GM23338 (cell line): ENCODE results near the gene IQGAP2. TPM values are rescaled to one million over a fixed set of nuclear protein-coding genes. Genes with fewer than 3 reads are reported as not detected.

ENCODE experiments used
- ATAC-seq: fragments of 200-7000 bp; cut with Tn5 transposase; 3 replicates; pipeline ENCODE4 v1.9.1; 2020
- DNase-seq: peaks from one replicate; pipeline ENCODE4 v3.0.0-alpha.2; 2015; ENCODE audit warnings: low spot score
- H2AFZ ChIP-seq: fragments of 200-600 bp; sonication (generic); 2 replicates; pipeline ENCODE4 v1.8.0; 2016; ENCODE audit warnings: antibody characterized with exemption, mild to moderate bottlenecking, moderate library complexity
- H3F3A ChIP-seq: fragments of 200-600 bp; sonication (generic); replicated peaks from 2 replicates; pipeline ENCODE4 v1.8.0; 2017; ENCODE audit warnings: antibody characterized with exemption, mixed run types, low read depth
- H3K27ac ChIP-seq: fragments of 200-600 bp; sonication (generic); 2 replicates; pipeline ENCODE4 v1.6.1; 2016; ENCODE audit warnings: low read depth
- H3K27me3 ChIP-seq: fragments of 200-600 bp; sonication (generic); 2 replicates; pipeline ENCODE4 v1.8.0; 2016; ENCODE audit warnings: mild to moderate bottlenecking, mixed run types, moderate library complexity; ENCODE audit not compliant: insufficient read depth
- H3K36me3 ChIP-seq: fragments of 200-600 bp; sonication (generic); 2 replicates; pipeline ENCODE4 v1.8.0; 2016; ENCODE audit warnings: mild to moderate bottlenecking; ENCODE audit not compliant: insufficient read depth
- H3K4me1 ChIP-seq: fragments of 200-600 bp; sonication (generic); 2 replicates; pipeline ENCODE4 v1.8.0; 2016; ENCODE audit warnings: mild to moderate bottlenecking, moderate library complexity; ENCODE audit not compliant: insufficient read depth
- H3K4me2 ChIP-seq: fragments of 200-600 bp; sonication (generic); 2 replicates; pipeline ENCODE4 v1.7.1; 2017; ENCODE audit warnings: mixed run types
- H3K4me3 ChIP-seq: fragments of 200-600 bp; sonication (generic); 2 replicates; pipeline ENCODE4 v1.6.1; 2016; ENCODE audit warnings: mixed run types
- H3K79me2 ChIP-seq: fragments of 200-600 bp; sonication (generic); replicated peaks from 2 replicates; pipeline ENCODE4 v1.8.0; 2017; ENCODE audit warnings: mild to moderate bottlenecking; ENCODE audit not compliant: insufficient read depth
- H3K9me2 ChIP-seq: fragments of 200-600 bp; sonication (generic); 2 replicates; pipeline ENCODE4 v1.8.0; 2017; ENCODE audit not compliant: insufficient read depth
- H4K20me1 ChIP-seq: fragments of 200-600 bp; sonication (generic); replicated peaks from 2 replicates; pipeline ENCODE4 v1.8.0; 2017; ENCODE audit warnings: mild to moderate bottlenecking; ENCODE audit not compliant: insufficient read depth
- H3K27ac Mint-ChIP-seq: 2 replicates; pipeline ENCODE4 v1.8.0; 2020; ENCODE audit warnings: inconsistent platforms, mild to moderate bottlenecking, moderate library complexity, mixed read lengths
- H3K27me3 Mint-ChIP-seq: 3 replicates; pipeline ENCODE4 v1.8.0; 2022; ENCODE audit warnings: low read depth, mild to moderate bottlenecking, moderate library complexity, mixed read lengths, inconsistent platforms; ENCODE audit not compliant: insufficient read depth, poor library complexity
- H3K36me3 Mint-ChIP-seq: 3 replicates; pipeline ENCODE4 v1.8.0; 2021; ENCODE audit warnings: low read depth, mild to moderate bottlenecking, inconsistent platforms, moderate library complexity, mixed read lengths
- H3K4me1 Mint-ChIP-seq: 3 replicates; pipeline ENCODE4 v1.8.0; 2020; ENCODE audit warnings: mild to moderate bottlenecking, inconsistent platforms, mixed read lengths
- H3K4me3 Mint-ChIP-seq: 3 replicates; pipeline ENCODE4 v1.8.0; 2021; ENCODE audit warnings: moderate library complexity, mild to moderate bottlenecking, inconsistent platforms, mixed read lengths
- H3K9me3 Mint-ChIP-seq: 3 replicates; pipeline ENCODE4 v1.8.0; 2020; ENCODE audit warnings: moderate library complexity, mild to moderate bottlenecking, inconsistent platforms, mixed read lengths
- CREB1 ChIP-seq: fragments of 250-450 bp; sonication (Bioruptor Pico); IDR thresholded peaks from 2 replicates; pipeline ENCODE4 v1.5.0; 2020; ENCODE audit warnings: low read depth, mild to moderate bottlenecking, moderate library complexity
- EZH2 ChIP-seq: fragments of 200-600 bp; sonication (generic); IDR thresholded peaks from one replicate; pipeline ENCODE4 v1.8.0; 2017; ENCODE audit warnings: antibody characterized with exemption, mild to moderate bottlenecking, low read depth; ENCODE audit not compliant: unreplicated experiment
- EZH2phosphoT487 ChIP-seq: fragments of 200-600 bp; sonication (generic); IDR thresholded peaks from one replicate; pipeline ENCODE4 v1.8.1; 2018; ENCODE audit warnings: antibody characterized with exemption; ENCODE audit not compliant: unreplicated experiment
- JUNB ChIP-seq: IDR thresholded peaks from one replicate; pipeline ENCODE4 v1.6.1; 2016; ENCODE audit warnings: antibody characterized with exemption; ENCODE audit not compliant: unreplicated experiment
- NANOG ChIP-seq: IDR thresholded peaks from 2 replicates; pipeline ENCODE4 v1.6.1; 2016; ENCODE audit warnings: antibody characterized with exemption, borderline replicate concordance
- POLR2AphosphoS5 ChIP-seq: IDR thresholded peaks from 2 replicates; pipeline ENCODE4 v1.6.1; 2016; ENCODE audit warnings: antibody characterized with exemption, low read depth
- STAT1 ChIP-seq: IDR thresholded peaks from one replicate; pipeline ENCODE4 v1.6.1; 2016; ENCODE audit warnings: antibody characterized with exemption; ENCODE audit not compliant: unreplicated experiment
- ZNF114 ChIP-seq: fragments of 250-450 bp; sonication (Bioruptor Pico); IDR thresholded peaks from 2 replicates; pipeline ENCODE4 v1.5.0; 2020; ENCODE audit warnings: mild to moderate bottlenecking, moderate library complexity
- ZNF331 ChIP-seq: fragments of 250-450 bp; sonication (Bioruptor Pico); IDR thresholded peaks from 2 replicates; pipeline ENCODE4 v1.5.0; 2020; ENCODE audit warnings: low read depth, mild to moderate bottlenecking, moderate library complexity
- polyA plus RNA-seq: library from polyadenylated mRNA; unstranded; fragments of >200 nt; fragmentation: Nextera tagmentation; extraction: Ambion mirVana; gene quantifications from 2 replicates; pipeline ENCODE4 v1.2.1, GENCODE V29; 2016
- total RNA-seq: library from RNA; depleted of rRNA; stranded (reverse); fragments of >200 nt; shearing (Covaris generic); gene quantifications from 2 replicates; pipeline ENCODE4 v1.2.3, GENCODE V29; 2014
- TF ChIP-seq, protein P1 (sequence below): IDR thresholded peaks from 2 replicates; pipeline ENCODE4 v1.6.1; 2016; ENCODE audit warnings: antibody characterized with exemption
- TF ChIP-seq, protein P2 (sequence below), 2 experiments: fragments of 200-600 bp in 1 of 2; sonication (generic) in 1 of 2; conservative IDR thresholded peaks; 2 replicates each; pipeline versions ENCODE4 v1.5.1 to v1.6.1; 2016 to 2017; ENCODE audit warnings: antibody characterized with exemption in 2 of 2, low read depth in 2 of 2, mild to moderate bottlenecking in 2 of 2, moderate library complexity in 1 of 2
- TF ChIP-seq, protein P3 (sequence below): fragments of 250-450 bp; sonication (Bioruptor Pico); IDR thresholded peaks from 2 replicates; pipeline ENCODE4 v1.5.0; 2020; ENCODE audit warnings: mild to moderate bottlenecking, moderate library complexity

The IQGAP2 gene
- total and polyA plus RNA-seq, 2 experiments from 2014 or later, result 60.0 to 86.5 TPM

DNA sequence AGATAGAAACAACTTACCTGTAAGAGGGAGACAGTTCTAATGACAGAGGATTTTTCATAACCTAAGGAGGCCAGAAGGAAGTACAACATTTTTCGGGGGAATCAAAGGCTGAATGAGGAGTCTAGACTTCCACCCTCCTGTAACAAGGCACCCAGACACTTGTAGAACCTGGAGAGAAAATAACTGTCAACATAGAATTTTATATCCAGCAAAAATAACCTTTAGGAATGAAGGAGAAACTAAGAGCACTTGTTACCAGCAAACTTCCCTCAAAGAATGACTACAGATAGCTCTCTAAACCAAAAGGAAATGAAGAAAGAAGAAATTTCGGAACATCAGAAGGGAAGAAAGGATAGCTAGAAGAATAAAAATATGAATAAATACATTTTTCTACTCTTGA, 246.1 kb downstream of the IQGAP2 start (continued):
- TF ChIP-seq, protein P1, sequence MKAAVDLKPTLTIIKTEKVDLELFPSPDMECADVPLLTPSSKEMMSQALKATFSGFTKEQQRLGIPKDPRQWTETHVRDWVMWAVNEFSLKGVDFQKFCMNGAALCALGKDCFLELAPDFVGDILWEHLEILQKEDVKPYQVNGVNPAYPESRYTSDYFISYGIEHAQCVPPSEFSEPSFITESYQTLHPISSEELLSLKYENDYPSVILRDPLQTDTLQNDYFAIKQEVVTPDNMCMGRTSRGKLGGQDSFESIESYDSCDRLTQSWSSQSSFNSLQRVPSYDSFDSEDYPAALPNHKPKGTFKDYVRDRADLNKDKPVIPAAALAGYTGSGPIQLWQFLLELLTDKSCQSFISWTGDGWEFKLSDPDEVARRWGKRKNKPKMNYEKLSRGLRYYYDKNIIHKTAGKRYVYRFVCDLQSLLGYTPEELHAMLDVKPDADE, result no peak
- TF ChIP-seq STAT1, result no peak
- TF ChIP-seq ZNF331 (CRISPR knock-in tag), result no peak
- no peak for TF ChIP-seq NANOG
- TF ChIP-seq, protein P2, sequence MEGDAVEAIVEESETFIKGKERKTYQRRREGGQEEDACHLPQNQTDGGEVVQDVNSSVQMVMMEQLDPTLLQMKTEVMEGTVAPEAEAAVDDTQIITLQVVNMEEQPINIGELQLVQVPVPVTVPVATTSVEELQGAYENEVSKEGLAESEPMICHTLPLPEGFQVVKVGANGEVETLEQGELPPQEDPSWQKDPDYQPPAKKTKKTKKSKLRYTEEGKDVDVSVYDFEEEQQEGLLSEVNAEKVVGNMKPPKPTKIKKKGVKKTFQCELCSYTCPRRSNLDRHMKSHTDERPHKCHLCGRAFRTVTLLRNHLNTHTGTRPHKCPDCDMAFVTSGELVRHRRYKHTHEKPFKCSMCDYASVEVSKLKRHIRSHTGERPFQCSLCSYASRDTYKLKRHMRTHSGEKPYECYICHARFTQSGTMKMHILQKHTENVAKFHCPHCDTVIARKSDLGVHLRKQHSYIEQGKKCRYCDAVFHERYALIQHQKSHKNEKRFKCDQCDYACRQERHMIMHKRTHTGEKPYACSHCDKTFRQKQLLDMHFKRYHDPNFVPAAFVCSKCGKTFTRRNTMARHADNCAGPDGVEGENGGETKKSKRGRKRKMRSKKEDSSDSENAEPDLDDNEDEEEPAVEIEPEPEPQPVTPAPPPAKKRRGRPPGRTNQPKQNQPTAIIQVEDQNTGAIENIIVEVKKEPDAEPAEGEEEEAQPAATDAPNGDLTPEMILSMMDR (conservative IDR thresholded peaks at IDR 0.05; ENCODE audit: low read depth in 2 of 2), result no peak

DNA sequence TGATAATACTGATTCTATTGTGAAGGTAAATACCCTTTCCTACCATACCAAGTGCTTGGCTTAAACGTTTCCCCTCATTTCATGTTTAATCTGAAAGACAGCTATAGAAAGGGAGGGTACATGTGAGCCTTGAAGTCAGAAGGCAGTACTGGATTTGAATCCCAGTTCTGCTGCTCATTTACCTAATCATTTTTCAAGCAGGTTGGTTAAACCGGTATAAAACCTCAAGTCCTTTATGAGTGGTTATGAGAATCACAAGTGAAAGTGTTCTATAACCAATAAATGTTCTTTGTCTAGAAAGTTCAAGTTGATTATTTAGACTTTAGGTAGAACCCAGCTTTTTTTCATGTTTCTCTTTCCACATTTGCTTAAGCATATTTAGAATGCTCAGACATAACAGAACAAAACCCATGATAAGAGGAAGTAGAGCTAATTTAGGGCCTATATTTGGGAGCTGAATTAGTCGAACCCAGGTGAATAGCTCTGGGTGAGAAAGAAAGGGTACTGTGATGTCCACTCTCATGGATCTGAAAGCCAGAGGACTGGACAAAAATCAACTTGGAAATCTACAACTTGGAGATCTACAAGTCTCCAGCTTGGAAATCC, 249.8 kb downstream of the IQGAP2 start:
- Histone ChIP-seq H3K36me3 (peaks cover 12% of the 10 kb centered on the region), H3K79me2 (no peaks in the 10 kb centered on the region), H3F3A (no peaks in the 10 kb centered on the region), H3K4me1 (no peaks in the 10 kb centered on the region), H3K27ac (no peak overlapping the region), H2AFZ (no peak overlapping the region), H3K27me3 (no peaks in the 10 kb centered on the region), H3K9me2 (no peaks in the 10 kb centered on the region; the same call in 1 of the 2 replicates), H3K4me3 (no peak overlapping the region), H3K4me2 (no peak overlapping the region), H4K20me1 (no peaks in the 10 kb centered on the region)
- ATAC-seq, result no peak
- Mint-ChIP-seq H3K4me1 (no peaks in the 10 kb centered on the region), H3K27ac (no peak overlapping the region), H3K4me3 (no peak overlapping the region), H3K27me3 (no peaks in the 10 kb centered on the region), H3K36me3 (peaks cover 27% of the 10 kb centered on the region), H3K9me3 (peaks cover 14% of the 10 kb centered on the region)
- TF ChIP-seq ZNF331 (CRISPR knock-in tag) (no peak), JUNB (no peak), ZNF114 (CRISPR knock-in tag) (no peak), CREB1 (CRISPR knock-in tag) (no peak), EZH2 (no peak), STAT1 (no peak), EZH2phosphoT487 (no peak), NANOG (no peak), POLR2AphosphoS5 (no peak)
- TF ChIP-seq, protein P3, sequence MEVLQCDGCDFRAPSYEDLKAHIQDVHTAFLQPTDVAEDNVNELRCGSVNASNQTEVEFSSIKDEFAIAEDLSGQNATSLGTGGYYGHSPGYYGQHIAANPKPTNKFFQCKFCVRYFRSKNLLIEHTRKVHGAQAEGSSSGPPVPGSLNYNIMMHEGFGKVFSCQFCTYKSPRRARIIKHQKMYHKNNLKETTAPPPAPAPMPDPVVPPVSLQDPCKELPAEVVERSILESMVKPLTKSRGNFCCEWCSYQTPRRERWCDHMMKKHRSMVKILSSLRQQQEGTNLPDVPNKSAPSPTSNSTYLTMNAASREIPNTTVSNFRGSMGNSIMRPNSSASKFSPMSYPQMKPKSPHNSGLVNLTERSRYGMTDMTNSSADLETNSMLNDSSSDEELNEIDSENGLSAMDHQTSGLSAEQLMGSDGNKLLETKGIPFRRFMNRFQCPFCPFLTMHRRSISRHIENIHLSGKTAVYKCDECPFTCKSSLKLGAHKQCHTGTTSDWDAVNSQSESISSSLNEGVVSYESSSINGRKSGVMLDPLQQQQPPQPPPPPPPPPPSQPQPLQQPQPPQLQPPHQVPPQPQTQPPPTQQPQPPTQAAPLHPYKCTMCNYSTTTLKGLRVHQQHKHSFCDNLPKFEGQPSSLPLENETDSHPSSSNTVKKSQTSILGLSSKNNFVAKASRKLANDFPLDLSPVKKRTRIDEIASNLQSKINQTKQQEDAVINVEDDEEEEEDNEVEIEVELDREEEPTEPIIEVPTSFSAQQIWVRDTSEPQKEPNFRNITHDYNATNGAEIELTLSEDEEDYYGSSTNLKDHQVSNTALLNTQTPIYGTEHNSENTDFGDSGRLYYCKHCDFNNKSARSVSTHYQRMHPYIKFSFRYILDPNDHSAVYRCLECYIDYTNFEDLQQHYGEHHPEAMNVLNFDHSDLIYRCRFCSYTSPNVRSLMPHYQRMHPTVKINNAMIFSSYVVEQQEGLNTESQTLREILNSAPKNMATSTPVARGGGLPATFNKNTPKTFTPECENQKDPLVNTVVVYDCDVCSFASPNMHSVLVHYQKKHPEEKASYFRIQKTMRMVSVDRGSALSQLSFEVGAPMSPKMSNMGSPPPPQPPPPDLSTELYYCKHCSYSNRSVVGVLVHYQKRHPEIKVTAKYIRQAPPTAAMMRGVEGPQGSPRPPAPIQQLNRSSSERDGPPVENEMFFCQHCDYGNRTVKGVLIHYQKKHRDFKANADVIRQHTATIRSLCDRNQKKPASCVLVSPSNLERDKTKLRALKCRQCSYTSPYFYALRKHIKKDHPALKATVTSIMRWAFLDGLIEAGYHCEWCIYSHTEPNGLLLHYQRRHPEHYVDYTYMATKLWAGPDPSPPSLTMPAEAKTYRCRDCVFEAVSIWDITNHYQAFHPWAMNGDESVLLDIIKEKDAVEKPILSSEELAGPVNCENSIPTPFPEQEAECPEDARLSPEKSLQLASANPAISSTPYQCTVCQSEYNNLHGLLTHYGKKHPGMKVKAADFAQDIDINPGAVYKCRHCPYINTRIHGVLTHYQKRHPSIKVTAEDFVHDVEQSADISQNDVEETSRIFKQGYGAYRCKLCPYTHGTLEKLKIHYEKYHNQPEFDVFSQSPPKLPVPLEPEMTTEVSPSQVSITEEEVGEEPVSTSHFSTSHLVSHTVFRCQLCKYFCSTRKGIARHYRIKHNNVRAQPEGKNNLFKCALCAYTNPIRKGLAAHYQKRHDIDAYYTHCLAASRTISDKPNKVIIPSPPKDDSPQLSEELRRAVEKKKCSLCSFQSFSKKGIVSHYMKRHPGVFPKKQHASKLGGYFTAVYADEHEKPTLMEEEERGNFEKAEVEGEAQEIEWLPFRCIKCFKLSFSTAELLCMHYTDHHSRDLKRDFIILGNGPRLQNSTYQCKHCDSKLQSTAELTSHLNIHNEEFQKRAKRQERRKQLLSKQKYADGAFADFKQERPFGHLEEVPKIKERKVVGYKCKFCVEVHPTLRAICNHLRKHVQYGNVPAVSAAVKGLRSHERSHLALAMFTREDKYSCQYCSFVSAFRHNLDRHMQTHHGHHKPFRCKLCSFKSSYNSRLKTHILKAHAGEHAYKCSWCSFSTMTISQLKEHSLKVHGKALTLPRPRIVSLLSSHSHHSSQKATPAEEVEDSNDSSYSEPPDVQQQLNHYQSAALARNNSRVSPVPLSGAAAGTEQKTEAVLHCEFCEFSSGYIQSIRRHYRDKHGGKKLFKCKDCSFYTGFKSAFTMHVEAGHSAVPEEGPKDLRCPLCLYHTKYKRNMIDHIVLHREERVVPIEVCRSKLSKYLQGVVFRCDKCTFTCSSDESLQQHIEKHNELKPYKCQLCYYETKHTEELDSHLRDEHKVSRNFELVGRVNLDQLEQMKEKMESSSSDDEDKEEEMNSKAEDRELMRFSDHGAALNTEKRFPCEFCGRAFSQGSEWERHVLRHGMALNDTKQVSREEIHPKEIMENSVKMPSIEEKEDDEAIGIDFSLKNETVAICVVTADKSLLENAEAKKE, result no peak
- TF ChIP-seq, protein P1, result no peak
- no peak for DNase-seq
